Activated gamma-delta T cell treated with anti-CD3 and anti-CD28 coated beads, Interleukin-2, amount 50 U/mL, for 16 hours (primary cell): ENCODE measurements around the gene TMEM145.
"Not testable (repeated sequence)": the region's sequence is repeated elsewhere in the genome, so short reads cannot be mapped to it uniquely, and the experiment has no call there.

Experiments
- DNase-seq: peaks from one replicate; pipeline ENCODE4 v3.0.0-alpha.2; 2020; ENCODE audit warnings: low read depth

TMEM145 gene

DNA sequence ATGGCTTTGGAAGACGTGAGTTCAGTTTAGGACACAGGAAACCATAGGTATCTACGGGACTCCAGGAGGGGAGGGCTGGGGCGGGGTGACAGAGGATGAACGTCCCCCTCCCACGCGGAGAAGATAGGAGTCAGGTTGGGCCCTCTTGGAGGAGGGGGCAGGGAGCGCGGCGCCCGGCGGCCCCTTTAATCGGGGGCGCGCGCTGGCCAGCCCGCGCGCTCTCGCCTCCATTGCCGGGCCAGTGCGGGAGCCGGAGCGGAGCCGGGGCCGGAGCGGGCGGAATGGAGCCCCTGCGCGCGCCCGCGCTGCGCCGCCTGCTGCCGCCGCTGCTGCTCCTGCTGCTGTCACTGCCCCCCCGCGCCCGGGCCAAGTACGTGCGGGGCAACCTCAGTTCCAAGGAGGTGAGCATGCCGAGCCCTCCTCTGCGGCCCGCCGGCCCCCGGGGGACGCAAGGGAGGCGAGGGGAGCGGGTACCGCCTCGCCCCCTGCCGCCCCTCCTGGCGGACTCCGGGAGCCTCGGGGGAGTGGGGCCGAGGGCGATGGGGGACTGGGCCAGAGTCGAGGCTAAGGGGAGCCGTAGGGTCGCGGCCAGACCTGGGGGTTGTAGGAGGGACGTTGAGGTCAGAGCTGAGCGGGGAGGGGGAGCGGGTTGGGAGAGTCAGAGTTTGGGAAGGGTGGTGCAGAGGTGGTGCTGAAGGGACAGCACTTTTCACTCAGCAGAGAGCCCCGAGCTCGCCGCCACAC, at the start of gene TMEM145:
Gene TMEM145 (plus strand): TSS at position 214 of the 744 bp plus-strand sequence. CDS start 68 bp downstream, at position 282.
- DNase-seq: no peak

- DNase-seq: not testable (repeated sequence)
These were observed 47.0 kb upstream of the TMEM145 start for GRCh38 chr19:42266105-42266504.

DNA sequence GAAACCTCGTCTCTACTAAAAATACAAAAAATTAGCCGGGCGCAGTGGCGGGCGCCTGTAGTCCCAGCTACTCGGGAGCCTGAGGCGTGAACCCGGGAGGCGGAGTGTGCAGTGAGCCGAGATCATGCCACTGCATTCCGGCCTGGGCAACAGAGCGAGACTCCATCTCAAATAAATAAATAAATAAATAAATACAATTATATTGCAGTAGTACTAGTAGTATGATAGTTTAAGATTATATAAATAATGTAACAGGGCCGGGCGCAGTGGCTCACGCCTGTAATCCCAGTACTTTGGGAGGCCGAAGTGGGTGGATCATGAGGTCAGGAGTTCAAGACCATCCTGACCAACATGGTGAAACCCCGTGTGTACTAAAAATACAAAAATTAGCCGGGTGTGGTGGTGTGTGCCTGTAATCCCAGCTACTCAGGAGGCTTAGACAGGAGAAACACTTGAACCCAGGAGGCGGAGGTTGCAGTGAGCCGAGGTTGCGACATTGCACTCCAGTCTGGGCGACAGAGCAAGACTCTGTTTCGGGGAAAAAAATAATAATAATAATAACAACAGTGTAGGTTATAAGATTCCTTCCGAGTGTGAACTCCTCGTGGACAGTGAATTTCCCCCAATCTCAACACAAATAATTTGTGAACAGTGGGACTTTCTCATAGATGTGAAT, 46.0 kb upstream of the TMEM145 start:
- not testable (repeated sequence) for DNase-seq

DNA sequence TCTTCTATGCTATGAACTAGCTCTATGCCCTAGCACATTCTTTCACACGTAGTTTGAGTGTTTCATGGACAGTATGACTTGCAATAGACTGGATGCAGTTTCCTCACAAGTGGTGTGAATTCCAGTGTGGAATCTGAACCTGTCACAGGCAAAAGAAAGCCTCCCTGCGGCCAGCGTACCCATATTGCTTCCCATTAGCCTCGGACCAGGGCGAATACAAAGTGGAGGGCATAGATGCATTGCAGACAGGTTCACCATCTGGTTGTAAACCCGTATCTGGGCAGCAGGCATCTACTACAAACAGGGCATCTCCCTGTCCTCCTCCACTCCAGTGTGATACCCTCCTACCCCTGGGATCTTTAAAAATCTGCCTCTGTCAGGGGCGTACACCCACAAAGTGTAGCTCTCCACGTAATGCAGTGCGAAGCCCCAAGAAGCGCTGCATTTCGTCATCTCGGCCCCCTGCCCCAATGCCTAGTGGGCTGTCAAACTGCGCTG, 45.4 kb upstream of the TMEM145 start:
- no peak for DNase-seq

DNA sequence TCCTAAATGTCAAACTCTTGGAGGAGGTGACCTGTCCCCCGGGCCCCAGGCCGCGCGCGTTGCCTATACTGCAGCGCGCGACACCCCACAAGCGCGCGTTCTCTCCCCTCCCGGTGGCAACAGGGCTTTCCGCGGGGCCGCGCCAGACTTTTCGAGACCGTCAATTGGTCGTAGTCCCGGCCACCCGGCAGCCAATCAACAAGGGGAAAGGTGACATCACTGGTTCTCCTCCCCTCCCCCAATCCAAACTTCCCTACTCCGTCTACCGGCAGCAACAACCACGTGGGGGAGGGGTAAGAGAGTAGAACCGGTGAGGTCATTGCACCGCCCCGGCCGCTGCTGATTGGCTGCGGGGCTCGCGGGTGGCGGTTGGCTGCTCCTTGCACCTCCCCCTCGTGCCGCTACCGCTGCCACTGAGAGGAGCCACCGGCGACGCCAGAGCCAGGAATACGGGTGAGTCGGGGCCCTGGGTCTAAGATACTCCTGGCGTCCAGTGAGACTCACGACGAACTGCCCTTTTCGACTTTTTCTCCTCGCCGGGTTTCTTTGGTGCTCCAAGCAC, 44.9 kb upstream of the TMEM145 start:
- peak; percentile 97 for DNase-seq

DNA sequence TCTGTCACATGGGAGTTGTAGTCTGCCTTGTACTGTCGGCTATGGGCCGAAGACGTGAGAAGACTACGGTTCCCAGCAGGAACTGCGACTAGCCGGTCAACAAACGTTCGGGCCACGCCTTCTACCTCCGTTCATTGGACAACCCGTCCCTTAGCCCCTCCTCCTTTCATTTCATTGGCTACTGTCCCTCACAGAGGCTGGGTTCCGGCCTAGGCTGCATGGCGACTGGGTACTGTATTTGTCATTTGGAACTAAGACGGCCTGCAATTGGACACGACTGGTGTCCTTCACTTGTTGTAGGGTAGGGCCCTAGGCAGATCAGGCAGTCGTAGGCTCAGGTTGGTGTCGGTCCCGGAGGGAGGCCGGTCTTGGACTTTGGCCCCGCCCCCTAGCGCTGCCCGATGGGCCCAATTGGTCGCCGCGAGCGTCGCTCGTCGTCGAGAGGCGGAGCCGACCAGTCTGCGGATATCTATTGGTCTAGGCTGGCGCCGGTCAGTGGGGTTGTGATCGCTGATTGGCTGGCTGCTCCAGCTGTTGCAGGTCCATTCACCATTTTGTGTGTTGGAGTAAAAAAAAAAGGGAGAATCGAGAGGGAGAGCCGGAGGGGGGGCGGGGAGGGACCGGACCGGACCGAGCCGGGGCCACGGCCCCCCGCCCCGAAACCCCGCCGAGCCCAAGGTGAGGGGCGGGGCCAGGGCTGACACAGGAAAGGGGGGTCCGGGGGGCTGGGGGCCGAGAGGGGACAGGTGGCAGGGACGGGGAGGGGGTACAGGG, 44.2 kb upstream of the TMEM145 start, which contains the start of gene CIC:
Gene CIC (plus strand): TSS at position 549 of the 774 bp plus-strand sequence. CDS start 2,532 bp downstream, outside the sequence.
- peak; percentile 98 for DNase-seq

- no peak for DNase-seq
These were observed 43.4 kb upstream of the TMEM145 start for GRCh38 chr19:42269478-42270345.

GRCh38 chr19:42270346-42271044, 42.6 kb upstream of the TMEM145 start:
- DNase-seq: peak; percentile 41

- DNase-seq: no peak
These were observed 42.1 kb upstream of the TMEM145 start for GRCh38 chr19:42271045-42271419.

- no peak for DNase-seq
These were observed 41.1 kb upstream of the TMEM145 start for GRCh38 chr19:42271861-42272534.

DNA sequence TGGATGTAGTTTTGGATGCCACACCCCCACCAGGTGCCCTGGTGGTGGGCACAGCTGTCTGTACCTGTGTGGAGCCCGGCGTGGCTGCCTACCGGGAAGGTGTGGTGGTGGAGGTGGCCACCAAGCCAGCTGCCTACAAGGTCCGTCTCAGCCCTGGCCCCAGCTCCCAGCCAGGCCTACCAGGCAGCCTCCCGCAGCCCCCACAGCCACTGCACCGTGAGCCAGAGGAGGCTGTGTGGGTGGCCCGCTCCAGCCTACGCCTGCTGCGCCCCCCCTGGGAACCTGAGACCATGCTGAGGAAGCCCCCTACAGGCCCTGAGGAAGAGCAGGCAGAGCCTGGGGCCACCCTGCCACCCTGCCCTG, 40.6 kb upstream of the TMEM145 start:
- no peak for DNase-seq

DNA sequence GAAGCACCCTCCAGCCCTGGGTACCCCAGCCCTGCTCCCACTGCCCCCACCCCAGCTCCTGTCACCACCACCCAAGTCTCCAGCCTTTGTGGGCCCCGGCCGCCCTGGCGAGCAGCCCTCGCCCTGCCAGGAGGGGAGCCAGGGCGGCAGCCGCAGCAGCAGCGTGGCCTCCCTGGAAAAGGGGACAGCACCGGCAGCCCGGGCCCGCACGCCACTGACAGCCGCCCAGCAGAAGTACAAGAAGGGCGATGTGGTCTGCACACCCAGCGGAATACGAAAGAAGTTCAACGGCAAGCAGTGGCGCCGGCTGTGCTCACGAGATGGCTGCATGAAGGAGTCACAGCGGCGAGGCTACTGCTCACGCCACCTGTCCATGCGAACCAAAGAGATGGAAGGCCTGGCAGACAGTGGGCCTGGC, 40.1 kb upstream of the TMEM145 start:
- no peak for DNase-seq

- no peak for DNase-seq
These were observed 39.6 kb upstream of the TMEM145 start for GRCh38 chr19:42273407-42274064.

GRCh38 chr19:42274065-42274682, 38.9 kb upstream of the TMEM145 start:
- no peak for DNase-seq

DNA sequence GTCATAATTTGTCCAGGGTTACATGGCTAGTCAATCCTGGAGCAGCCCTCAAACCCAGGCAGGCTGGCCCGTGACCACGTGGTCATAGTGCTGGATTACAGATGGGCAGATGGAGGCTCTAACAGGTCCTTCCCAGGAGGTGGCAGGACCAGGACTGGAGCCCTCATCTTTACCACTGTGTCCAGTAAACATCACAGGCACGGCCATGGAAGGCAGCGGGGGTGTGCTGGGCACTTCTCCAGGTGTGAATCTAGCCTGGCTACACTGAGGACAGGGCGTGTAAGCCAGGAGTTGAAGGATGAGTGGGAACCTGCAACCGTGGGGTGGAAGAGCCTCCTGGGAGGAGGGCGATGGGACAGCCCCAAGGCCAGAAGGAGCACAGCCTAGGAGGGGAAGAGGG, 38.0 kb upstream of the TMEM145 start:
- DNase-seq: no peak

- DNase-seq: no peak
These were observed 37.6 kb upstream of the TMEM145 start for GRCh38 chr19:42275517-42275916.

GRCh38 chr19:42276284-42276683, 36.8 kb upstream of the TMEM145 start:
- no peak for DNase-seq

DNA sequence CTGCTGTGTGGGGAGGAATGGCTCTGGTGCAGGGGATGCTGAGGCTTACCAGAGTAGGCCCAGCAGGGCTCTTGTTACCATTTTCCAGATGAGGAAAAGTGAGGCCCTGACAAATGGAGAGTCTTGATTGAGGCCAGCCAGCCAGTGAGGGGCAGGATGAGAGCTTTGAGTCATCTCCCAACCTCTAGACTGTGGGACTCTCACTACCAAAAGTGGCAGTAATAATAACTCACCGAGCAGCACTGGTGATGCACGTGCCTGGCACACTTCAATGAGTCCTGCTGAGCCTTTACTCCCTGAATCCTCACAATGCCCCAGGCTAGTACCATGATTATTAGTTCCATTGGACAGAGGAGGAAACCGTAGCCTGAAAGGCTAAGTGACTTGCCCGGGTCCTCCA, 36.3 kb upstream of the TMEM145 start:
- no peak for DNase-seq
